HepG2 (cell line): ENCODE measurements around the gene RREB1. TPM values are rescaled to one million over a fixed set of nuclear protein-coding genes. Genes with fewer than 3 reads are reported as not detected.

Experiments used
- BORCS8-MEF2B ChIP-seq: sonication (generic); formaldehyde crosslinking; IDR thresholded peaks from 2 replicates; pipeline ENCODE4 v1.8.0; 2022; ENCODE audit warnings: mild to moderate bottlenecking, missing genetic modification reagents
- CBFB ChIP-seq: sonication (generic); formaldehyde crosslinking; IDR thresholded peaks from 2 replicates; pipeline ENCODE4 v1.4.0; 2020; ENCODE audit warnings: missing genetic modification reagents
- CC2D1A ChIP-seq: sonication (generic); formaldehyde crosslinking; IDR thresholded peaks from 2 replicates; pipeline ENCODE4 v1.8.1; 2023; ENCODE audit warnings: mild to moderate bottlenecking, missing genetic modification reagents
- GPBP1L1 ChIP-seq: sonication (generic); formaldehyde crosslinking; IDR thresholded peaks from 2 replicates; pipeline ENCODE4 v1.5.0; 2020; ENCODE audit warnings: mild to moderate bottlenecking, missing genetic modification reagents
- HDAC6 ChIP-seq: fragments of 200-600 bp; sonication (generic); IDR thresholded peaks from 2 replicates; pipeline ENCODE4 v1.7.0; 2017; ENCODE audit warnings: mild to moderate bottlenecking, antibody characterized with exemption, low read length, low read depth
- NCOA2 ChIP-seq: sonication (generic); formaldehyde crosslinking; IDR thresholded peaks from 2 replicates; pipeline ENCODE4 v1.8.0; 2022; ENCODE audit warnings: inconsistent platforms
- PITX1 ChIP-seq: sonication (generic); formaldehyde crosslinking; IDR thresholded peaks from 2 replicates; pipeline ENCODE4 v1.5.1; 2020; ENCODE audit warnings: mild to moderate bottlenecking, missing genetic modification reagents
- REL ChIP-seq: sonication (generic); formaldehyde crosslinking; conservative IDR thresholded peaks from 2 replicates; pipeline ENCODE4 v1.8.0; 2022; ENCODE audit warnings: mild to moderate bottlenecking, missing genetic modification reagents, moderate library complexity
- REPIN1 ChIP-seq: sonication (generic); formaldehyde crosslinking; IDR thresholded peaks from 2 replicates; pipeline ENCODE4 v1.8.0; 2022; ENCODE audit warnings: missing genetic modification reagents, low read depth, mild to moderate bottlenecking, borderline replicate concordance
- SETDB1 ChIP-seq: sonication (generic); formaldehyde crosslinking; IDR thresholded peaks from 2 replicates; pipeline ENCODE4 v1.5.1; 2020; ENCODE audit warnings: missing genetic modification reagents, mild to moderate bottlenecking, borderline replicate concordance
- SKI ChIP-seq: fragments of 450-650 bp; IDR thresholded peaks from one replicate; pipeline ENCODE4 v1.6.1; 2018; ENCODE audit warnings: mild to moderate bottlenecking; ENCODE audit not compliant: partially characterized antibody
- SNRNP70 ChIP-seq: fragments of 200-400 bp; formaldehyde crosslinking; IDR thresholded peaks from 2 replicates; pipeline ENCODE4 v1.6.1; 2017; ENCODE audit warnings: mild to moderate bottlenecking, low read depth, low read length, moderate library complexity
- SP1 ChIP-seq, 2 experiments: fragments of 450-650 bp in 1 of 2; sonication (generic) in 1 of 2; formaldehyde crosslinking in 1 of 2; IDR thresholded peaks; 2 replicates each; pipeline versions ENCODE4 v1.4.0 to v1.6.1; 2016 to 2020; ENCODE audit warnings: missing genetic modification reagents in 1 of 2
- TCF7L2 ChIP-seq: IDR thresholded peaks from 2 replicates; pipeline ENCODE4 v1.6.1; 2011; ENCODE audit warnings: mild to moderate bottlenecking, low read depth, low read length, moderate library complexity
- ZBTB25 ChIP-seq: IDR thresholded peaks from 2 replicates; pipeline ENCODE4 v1.6.1; 2018; ENCODE audit warnings: missing genetic modification reagents
- ZHX1 ChIP-seq: sonication (generic); formaldehyde crosslinking; IDR thresholded peaks from 2 replicates; pipeline ENCODE4 v1.8.1; 2022; ENCODE audit warnings: low read depth, mild to moderate bottlenecking, missing genetic modification reagents
- ZMAT3 ChIP-seq: sonication (generic); formaldehyde crosslinking; conservative IDR thresholded peaks from 2 replicates; pipeline ENCODE4 v1.7.0; 2021; ENCODE audit warnings: missing genetic modification reagents
- ZNF543 ChIP-seq: sonication (generic); formaldehyde crosslinking; IDR thresholded peaks from 2 replicates; pipeline ENCODE4 v1.4.0; 2020; ENCODE audit warnings: mild to moderate bottlenecking, missing genetic modification reagents
- polyA plus RNA-seq, 8 experiments: library from polyadenylated mRNA; depleted of rRNA in 3 of 8; stranded (reverse) in 7 of 8; unstranded in 1 of 8; fragments of >200 nt; fragmentation: Illumina TruSeq in 4 of 8; extraction: Trizol in 4 of 8; gene quantifications; 2 replicates each; pipeline versions ENCODE4 v1.2.1 to v1.2.3, GENCODE V29; 2011 to 2016; ENCODE audit warnings: low read depth in 4 of 8, missing spikeins in 1 of 8, mixed read lengths in 1 of 8; ENCODE audit not compliant: insufficient read depth in 1 of 8
- total RNA-seq, 5 experiments: library from RNA; depleted of rRNA; stranded (reverse); fragments of >200 nt; fragmentation: Illumina TruSeq; extraction: Trizol; gene quantifications; 2 replicates each; pipeline ENCODE4 v1.2.3, GENCODE V29; 2016; ENCODE audit warnings: low read depth in 1 of 5
- TF ChIP-seq, protein P1 (sequence below): sonication (generic); formaldehyde crosslinking; IDR thresholded peaks from 2 replicates; pipeline ENCODE4 v1.8.0; 2022; ENCODE audit warnings: missing genetic modification reagents, mild to moderate bottlenecking, inconsistent platforms, borderline replicate concordance
- TF ChIP-seq, protein P2 (sequence below): sonication (generic); formaldehyde crosslinking; IDR thresholded peaks from 2 replicates; pipeline ENCODE4 v1.4.0; 2020; ENCODE audit warnings: mild to moderate bottlenecking, missing genetic modification reagents
- TF ChIP-seq, protein P3 (sequence below): sonication (generic); formaldehyde crosslinking; IDR thresholded peaks from 2 replicates; pipeline ENCODE4 v1.8.1; 2022; ENCODE audit warnings: mild to moderate bottlenecking, missing genetic modification reagents

RREB1 gene
- total and polyA plus RNA-seq, 2 of the 13 experiments (the other 11 are each of a cell fraction or from before 2014, with no cell fraction given) = 6.1 to 23.2 TPM

DNA sequence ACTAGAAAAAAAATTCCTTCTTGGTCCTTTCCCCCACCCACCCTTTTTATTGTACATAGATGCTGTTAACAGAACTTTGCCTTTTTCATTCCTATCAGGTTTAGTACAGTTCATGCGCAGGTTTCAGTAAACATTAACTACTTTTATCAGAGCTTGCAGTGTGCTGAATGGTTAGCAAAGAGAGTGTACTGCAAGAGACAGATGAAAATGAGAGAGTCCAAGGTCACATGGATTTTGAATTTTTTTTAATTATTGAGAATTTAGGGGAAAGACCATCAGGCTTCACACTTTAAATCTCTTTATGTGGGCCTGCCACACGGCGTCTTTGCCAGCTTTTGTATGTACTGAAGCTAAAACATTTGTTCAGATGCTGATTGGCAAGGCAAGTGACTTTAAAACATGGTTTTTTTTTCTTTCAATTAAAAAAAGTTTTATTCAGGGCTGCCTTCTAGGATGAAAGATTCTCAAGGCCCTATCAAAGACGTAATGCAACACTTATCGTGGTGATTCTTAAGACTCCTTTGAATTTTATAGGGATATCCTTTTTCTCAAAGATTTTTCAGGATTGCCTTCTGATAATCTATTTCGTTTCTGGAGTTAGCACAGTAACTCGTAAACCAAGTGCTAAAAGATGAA is 32.2 kb downstream of the RREB1 start (continued):
- TF ChIP-seq SKI (no peak), ZBTB25 (peak; percentile 45; the same call in 1 of the 2 replicates), SNRNP70 (no peak), SETDB1 (CRISPR knock-in tag) (no peak), REPIN1 (CRISPR knock-in tag) (peak; percentile 18; the same call in 1 of the 2 replicates), GPBP1L1 (CRISPR knock-in tag) (no peak), SP1 (IDR thresholded peaks at IDR 0.05) (no peak), SP1 (CRISPR knock-in tag; IDR thresholded peaks at IDR 0.05) (no peak), BORCS8-MEF2B (no peak), TCF7L2 (no peak), ZHX1 (CRISPR knock-in tag) (no peak), REL (CRISPR knock-in tag) (no peak), HDAC6 (no peak), PITX1 (CRISPR knock-in tag) (no peak), CBFB (CRISPR knock-in tag) (no peak), NCOA2 (CRISPR knock-in tag) (peak; percentile 88), CC2D1A (CRISPR knock-in tag) (no peak), ZMAT3 (no peak), ZNF543 (CRISPR knock-in tag) (no peak)
- TF ChIP-seq, protein P1, sequence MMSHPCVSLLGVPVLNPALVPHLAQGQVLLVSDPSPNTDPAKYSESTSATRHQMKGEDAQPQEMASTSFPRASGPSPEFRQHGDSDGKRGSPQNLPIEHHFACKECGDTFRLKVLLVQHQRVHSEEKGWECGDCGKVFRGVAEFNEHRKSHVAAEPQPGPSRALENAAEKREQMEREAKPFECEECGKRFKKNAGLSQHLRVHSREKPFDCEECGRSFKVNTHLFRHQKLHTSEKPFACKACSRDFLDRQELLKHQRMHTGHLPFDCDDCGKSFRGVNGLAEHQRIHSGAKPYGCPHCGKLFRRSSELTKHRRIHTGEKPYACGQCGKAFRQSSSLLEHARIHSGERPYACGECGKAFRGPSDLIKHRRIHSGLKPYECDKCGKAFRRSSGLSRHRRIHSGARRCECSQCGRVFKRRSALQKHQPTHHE (CRISPR knock-in tag) = no peak
- TF ChIP-seq, protein P2, sequence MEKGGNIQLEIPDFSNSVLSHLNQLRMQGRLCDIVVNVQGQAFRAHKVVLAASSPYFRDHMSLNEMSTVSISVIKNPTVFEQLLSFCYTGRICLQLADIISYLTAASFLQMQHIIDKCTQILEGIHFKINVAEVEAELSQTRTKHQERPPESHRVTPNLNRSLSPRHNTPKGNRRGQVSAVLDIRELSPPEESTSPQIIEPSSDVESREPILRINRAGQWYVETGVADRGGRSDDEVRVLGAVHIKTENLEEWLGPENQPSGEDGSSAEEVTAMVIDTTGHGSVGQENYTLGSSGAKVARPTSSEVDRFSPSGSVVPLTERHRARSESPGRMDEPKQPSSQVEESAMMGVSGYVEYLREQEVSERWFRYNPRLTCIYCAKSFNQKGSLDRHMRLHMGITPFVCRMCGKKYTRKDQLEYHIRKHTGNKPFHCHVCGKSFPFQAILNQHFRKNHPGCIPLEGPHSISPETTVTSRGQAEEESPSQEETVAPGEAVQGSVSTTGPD = no peak
- TF ChIP-seq, protein P3, sequence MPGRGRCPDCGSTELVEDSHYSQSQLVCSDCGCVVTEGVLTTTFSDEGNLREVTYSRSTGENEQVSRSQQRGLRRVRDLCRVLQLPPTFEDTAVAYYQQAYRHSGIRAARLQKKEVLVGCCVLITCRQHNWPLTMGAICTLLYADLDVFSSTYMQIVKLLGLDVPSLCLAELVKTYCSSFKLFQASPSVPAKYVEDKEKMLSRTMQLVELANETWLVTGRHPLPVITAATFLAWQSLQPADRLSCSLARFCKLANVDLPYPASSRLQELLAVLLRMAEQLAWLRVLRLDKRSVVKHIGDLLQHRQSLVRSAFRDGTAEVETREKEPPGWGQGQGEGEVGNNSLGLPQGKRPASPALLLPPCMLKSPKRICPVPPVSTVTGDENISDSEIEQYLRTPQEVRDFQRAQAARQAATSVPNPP (CRISPR knock-in tag) = no peak
